ENCODE data around the gene DAZAP1. TPM values are rescaled to one million over a fixed set of nuclear protein-coding genes. Genes with fewer than 3 reads are reported as not detected.

DAZAP1 gene
- total RNA-seq, 4 donors from 2014 or later: 34.4 to 77.3 (median 67.7) TPM

DNA sequence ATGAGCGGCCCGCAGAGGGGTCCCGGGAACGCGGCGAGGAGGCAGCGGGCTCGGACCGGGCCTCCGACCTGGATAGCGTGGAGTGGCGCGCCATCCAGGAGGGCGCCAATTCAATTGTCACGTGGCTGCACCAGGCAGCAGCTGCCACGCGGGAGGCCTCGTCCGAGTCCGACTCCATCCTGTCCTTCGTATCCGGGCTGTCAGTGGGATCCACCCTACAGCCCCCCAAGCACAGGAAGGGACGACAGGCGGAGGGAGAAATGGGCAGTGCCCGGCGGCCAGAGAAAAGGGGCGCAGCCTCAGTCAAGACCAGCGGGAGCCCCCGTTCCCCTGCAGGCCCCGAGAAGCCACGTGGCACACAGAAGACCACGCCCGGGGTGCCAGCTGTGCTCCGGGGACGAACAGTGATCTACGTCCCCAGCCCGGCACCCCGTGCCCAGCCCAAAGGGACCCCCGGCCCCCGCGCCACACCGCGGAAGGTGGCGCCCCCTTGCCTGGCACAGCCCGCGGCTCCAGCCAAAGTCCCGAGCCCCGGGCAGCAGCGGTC is 61.0 kb downstream of the DAZAP1 start:
- Histone ChIP-seq H3K27me3 (peaks cover 55% of the 10 kb centered on the region), H3K9me3 (no peaks in the 10 kb centered on the region), H3K36me3 (no peaks in the 10 kb centered on the region), H3K27ac (no peak overlapping the region), H3K4me1 (peaks cover 29 to 58% of the 10 kb centered on the region in 2 donors), H3K4me3 (replicated peaks in 1 of 3) (no peak overlapping the region)
- TF ChIP-seq POLR2A (IDR thresholded peaks at IDR 0.05): no peak
- TF ChIP-seq, protein P1, sequence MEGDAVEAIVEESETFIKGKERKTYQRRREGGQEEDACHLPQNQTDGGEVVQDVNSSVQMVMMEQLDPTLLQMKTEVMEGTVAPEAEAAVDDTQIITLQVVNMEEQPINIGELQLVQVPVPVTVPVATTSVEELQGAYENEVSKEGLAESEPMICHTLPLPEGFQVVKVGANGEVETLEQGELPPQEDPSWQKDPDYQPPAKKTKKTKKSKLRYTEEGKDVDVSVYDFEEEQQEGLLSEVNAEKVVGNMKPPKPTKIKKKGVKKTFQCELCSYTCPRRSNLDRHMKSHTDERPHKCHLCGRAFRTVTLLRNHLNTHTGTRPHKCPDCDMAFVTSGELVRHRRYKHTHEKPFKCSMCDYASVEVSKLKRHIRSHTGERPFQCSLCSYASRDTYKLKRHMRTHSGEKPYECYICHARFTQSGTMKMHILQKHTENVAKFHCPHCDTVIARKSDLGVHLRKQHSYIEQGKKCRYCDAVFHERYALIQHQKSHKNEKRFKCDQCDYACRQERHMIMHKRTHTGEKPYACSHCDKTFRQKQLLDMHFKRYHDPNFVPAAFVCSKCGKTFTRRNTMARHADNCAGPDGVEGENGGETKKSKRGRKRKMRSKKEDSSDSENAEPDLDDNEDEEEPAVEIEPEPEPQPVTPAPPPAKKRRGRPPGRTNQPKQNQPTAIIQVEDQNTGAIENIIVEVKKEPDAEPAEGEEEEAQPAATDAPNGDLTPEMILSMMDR (IDR thresholded peaks at IDR 0.05): no peak
- intact Hi-C loops (cut with DNase I): no loop called here
- WGBS, 2 donors: 8% methylated on average over 2 of the region's 49 CpGs; no CpG with 5 or more reads in 1 of the 2 donors
- no peak for DNase-seq

DNA sequence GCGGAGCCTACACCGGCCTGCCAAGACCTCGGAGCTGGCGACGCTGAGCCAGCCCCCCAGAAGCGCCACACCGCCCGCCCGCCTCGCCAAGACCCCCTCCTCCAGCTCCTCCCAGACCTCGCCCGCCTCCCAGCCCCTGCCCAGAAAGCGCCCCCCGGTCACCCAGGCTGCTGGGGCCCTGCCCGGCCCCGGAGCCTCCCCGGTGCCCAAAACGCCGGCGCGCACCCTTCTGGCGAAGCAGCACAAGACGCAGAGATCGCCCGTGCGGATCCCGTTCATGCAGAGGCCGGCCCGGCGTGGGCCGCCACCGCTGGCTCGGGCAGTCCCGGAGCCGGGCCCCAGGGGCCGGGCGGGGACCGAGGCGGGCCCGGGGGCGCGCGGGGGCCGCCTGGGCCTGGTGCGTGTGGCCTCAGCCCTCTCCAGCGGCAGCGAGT is 61.5 kb downstream of the DAZAP1 start:
- WGBS, 2 donors: 0% methylated on average over 2 of the region's 47 CpGs; no CpG with 5 or more reads in 1 of the 2 donors
- peaks cover 29 to 58% of the 10 kb centered on the region in 2 donors for H3K4me1 ChIP-seq
- no peak for TF ChIP-seq POLR2A (IDR thresholded peaks at IDR 0.05)
- TF ChIP-seq, protein P1 (IDR thresholded peaks at IDR 0.05): no peak
- intact Hi-C loops (cut with DNase I): no loop called here
- peaks cover 55% of the 10 kb centered on the region for H3K27me3 ChIP-seq
- no peaks in the 10 kb centered on the region for H3K36me3 ChIP-seq
- H3K9me3 ChIP-seq: no peaks in the 10 kb centered on the region
- H3K27ac ChIP-seq: no peak overlapping the region
- H3K4me3 ChIP-seq (replicated peaks in 1 of 3): no peak overlapping the region
- peak in 1 of 2 donors; percentile 21 for DNase-seq

DNA sequence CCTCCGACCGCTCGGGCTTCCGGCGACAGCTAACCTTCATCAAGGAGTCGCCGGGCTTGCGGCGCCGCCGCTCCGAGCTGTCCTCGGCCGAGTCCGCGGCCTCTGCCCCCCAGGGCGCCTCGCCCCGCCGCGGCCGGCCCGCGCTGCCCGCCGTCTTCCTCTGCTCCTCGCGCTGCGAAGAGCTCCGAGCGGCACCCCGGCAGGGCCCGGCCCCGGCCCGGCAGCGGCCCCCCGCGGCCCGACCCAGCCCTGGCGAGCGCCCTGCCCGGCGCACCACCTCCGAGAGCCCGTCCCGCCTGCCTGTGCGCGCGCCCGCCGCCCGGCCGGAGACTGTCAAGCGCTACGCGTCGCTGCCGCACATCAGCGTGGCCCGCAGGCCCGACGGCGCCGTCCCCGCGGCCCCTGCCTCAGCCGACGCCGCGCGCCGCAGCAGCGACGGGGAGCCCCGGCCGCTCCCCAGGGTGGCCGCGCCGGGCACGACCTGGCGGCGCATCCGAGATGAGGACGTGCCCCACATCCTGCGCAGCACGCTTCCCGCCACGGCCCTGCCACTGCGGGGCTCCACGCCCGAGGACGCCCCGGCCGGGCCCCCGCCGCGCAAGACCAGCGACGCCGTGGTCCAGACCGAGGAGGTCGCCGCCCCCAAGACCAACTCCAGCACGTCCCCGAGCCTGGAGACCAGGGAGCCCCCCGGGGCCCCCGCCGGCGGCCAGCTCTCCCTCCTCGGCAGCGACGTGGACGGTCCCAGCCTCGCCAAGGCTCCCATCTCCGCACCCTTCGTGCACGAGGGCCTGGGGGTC is 62.1 kb downstream of the DAZAP1 start:
- Histone ChIP-seq H3K27me3 (peaks cover 55% of the 10 kb centered on the region), H3K4me1 (peaks cover 29 to 58% of the 10 kb centered on the region in 2 donors)
- 1 to 24% methylated on average over 4 to 19 of the region's 117 CpGs for WGBS, 2 donors

DNA sequence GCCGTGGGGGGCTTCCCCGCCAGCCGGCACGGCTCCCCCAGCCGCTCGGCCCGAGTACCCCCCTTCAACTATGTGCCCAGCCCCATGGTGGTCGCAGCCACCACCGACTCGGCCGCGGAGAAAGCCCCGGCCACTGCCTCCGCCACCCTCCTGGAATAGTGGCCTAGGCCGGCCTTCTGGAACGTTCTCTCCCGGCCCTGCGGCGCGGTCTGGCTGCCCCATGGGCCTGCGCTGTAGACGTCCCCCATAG is 62.6 kb downstream of the DAZAP1 start:
- Histone ChIP-seq H3K4me3 (replicated peaks in 1 of 3) (peak overlapping the region in 1 of 3 donors; percentile 31), H3K27ac (no peak overlapping the region), H3K9me3 (no peaks in the 10 kb centered on the region), H3K36me3 (no peaks in the 10 kb centered on the region), H3K27me3 (peaks cover 55% of the 10 kb centered on the region), H3K4me1 (peaks cover 29 to 58% of the 10 kb centered on the region in 2 donors)
- no peak for TF ChIP-seq POLR2A (IDR thresholded peaks at IDR 0.05)
- TF ChIP-seq, protein P1 (IDR thresholded peaks at IDR 0.05): no peak
- no peak for DNase-seq
- 2 to 7% methylated on average over 13 to 16 of the region's 22 CpGs for WGBS, 2 donors
- intact Hi-C loops (cut with DNase I): no loop called here

More for the DNA sequence above, 62.1 kb downstream of the DAZAP1 start:
- Histone ChIP-seq H3K36me3 (no peaks in the 10 kb centered on the region), H3K4me3 (replicated peaks in 1 of 3) (no peak overlapping the region), H3K27ac (no peak overlapping the region), H3K9me3 (no peaks in the 10 kb centered on the region)
- no peak for TF ChIP-seq POLR2A (IDR thresholded peaks at IDR 0.05)
- TF ChIP-seq, protein P1 (IDR thresholded peaks at IDR 0.05): no peak
- intact Hi-C loops (cut with DNase I): no loop called here
- DNase-seq: no peak
